ENCODE measurements around the gene KBTBD7.
"Not testable (repeated sequence)": the region's sequence is repeated elsewhere in the genome, so short reads cannot be mapped to it uniquely, and the experiment has no call there.

The KBTBD7 gene

DNA sequence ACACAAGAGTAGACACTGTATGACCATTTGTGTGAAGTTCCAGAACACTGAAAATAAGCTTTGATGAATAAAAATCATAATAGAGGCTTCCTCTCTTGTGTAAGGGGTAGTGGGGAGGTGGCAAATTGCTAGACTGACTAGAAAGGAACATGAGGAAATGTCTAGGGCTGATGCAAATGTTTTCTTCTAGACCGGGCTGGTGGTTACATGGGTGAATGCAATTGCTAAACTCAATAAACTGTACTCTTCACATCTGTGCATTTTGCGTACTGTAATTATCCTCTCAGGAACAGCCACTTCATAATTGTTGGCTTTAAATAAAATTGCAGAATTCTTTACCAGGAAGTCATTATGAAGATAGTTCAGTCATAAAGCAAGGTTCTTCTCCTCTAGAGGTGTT is 5.2 kb upstream of the KBTBD7 start:
- DNase-seq (ENCODE audit: insufficient read length, low spot score): no peak
- no peak for FAIRE-seq

DNA sequence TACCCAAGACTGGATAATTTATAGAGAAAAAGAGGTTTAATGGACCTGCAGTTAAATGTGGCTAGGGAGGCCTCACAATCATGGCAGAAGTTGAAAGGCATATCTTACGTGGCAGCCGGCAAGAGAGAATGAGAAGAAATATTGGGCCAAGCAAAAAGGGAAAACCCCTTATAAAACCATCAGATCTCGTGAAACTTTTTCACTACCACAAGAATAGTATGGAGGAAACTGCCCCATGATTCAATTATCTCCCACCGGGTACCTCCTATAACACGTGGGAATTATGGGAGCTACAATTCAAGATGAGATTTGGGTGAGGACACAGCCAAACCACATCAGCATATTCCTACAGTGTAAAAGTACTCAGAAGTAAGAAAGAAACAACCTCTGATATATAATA is 4.7 kb upstream of the KBTBD7 start:
- FAIRE-seq (no peak), DNase-seq (ENCODE audit: insufficient read length, low spot score) (no peak)

DNA sequence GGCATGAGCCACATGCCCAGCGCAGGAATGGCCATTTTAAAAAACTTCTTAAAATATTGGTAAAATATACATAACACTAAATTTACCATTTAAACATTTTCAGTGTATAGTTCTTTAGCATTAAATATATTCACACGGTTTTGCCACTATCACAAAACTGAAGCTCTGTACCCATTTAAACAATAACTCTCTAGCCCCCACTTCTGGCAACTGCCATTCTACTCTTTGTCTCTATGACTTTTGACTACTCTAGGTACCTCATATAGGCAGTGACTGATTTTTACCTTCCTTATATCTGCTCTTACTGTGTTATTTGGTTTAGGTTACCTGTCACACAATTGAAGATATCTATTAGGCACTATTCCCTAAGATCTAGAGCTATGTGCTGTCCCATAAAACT is 2.3 kb upstream of the KBTBD7 start:
- FAIRE-seq (no peak), DNase-seq (ENCODE audit: insufficient read length, low spot score) (no peak)

DNA sequence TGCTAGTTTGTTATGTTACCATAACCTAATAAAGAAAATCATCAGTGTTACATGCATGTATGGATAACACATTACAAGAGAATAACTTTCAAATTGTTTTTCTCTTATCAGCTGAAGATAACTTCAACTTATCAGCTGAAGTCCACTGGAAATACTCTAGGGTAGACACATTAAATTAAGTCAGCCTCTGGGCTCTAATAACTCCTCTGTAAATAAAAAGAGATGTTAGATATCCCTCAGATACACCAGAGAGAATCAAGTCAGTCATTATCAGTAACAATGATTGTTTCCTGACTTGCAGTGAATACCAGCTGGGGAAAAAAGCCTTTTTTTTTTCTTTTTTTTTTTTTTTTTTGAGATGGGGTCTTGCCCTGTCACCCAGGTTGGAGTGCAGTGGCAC is 1.6 kb upstream of the KBTBD7 start:
- no peak for FAIRE-seq
- no peak for DNase-seq (ENCODE audit: insufficient read length, low spot score)

DNA sequence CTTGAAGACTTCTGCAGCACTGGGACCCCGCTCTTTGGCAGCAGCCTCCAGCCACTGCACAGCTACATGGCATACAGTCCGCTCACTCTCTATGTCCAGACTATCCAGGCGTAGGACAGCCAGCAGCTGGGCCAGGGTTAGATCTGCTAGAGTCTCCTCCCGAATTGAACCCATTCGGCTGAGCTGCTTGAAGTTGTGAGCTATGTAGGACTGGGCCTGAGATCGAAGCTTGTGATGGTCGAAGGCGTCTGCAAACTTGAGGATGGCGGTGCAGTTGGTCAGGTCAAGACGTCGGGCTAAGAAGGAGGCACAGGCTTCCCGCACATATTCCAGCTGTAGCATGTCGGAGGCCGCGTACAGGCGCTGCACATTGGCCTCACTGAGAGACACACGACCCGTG is 900 bp downstream of the KBTBD7 start:
- FAIRE-seq (no peak), DNase-seq (ENCODE audit: insufficient read length, low spot score) (no peak)

GRCh38 chr13:41188584-41188983 is 5.8 kb downstream of the KBTBD7 start:
- FAIRE-seq (no peak), DNase-seq (ENCODE audit: insufficient read length, low spot score) (peak; percentile 5)

DNA sequence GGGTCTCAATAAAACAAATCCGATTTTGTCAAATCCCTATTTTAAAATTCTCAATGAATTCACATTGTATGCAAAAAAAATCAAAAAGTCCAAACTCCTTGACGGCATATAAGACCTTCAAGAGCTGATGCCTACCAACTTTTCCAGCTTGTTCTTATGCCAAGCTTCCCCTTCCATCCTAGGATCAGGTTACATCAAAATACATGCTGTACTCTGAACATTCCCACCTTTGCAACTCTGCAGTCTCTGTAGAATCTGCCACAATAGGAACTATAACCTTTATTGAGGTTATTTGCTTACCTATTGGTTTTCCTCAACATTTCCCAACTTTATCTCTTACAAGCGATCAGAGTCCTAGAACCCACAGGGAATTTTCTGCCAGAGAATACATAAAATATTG is 7.9 kb downstream of the KBTBD7 start:
- FAIRE-seq (no peak), DNase-seq (ENCODE audit: insufficient read length, low spot score) (no peak)

DNA sequence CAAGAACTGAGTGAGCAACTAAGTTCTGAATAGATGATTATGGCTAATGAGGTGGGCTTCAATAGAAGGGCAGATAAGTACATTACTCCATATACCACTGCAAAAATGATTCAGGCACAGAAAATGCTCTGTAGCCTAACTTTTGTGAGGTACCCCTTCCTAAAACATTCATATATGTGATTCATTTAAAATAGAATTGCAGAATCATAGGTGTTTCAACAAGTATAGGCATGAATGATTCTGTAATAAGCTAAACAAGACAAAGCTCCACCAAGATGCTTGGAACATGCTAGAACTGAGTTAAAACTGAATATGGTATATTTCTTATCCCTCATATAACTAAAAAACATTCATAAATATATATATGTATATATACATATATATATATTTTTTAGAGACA is 12.1 kb downstream of the KBTBD7 start:
- FAIRE-seq: no peak
- no peak for DNase-seq (ENCODE audit: insufficient read length, low spot score)

GRCh38 chr13:41179593-41180250 is 14.6 kb downstream of the KBTBD7 start:
- FAIRE-seq: no peak
- DNase-seq (ENCODE audit: insufficient read length, low spot score): no peak

DNA sequence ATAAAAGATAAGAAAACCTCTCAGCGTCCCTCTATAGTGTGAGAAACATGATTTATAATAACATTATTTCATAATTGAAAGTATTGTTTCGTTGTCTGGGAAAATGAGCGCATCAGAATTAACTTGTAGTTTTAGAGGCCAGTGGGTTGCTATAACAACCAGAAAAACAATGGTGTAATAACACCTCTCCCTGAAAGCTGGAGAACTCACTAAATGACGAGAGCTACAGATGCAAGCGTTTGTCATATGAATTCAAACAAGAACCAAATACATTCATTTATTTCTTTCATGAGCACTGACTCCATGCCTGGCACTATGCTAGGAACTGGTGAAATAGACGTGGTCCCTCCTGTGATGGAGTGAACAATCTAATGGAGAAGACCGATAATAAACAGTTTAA is 16.3 kb downstream of the KBTBD7 start:
- DNase-seq (ENCODE audit: insufficient read length, low spot score): no peak
- no peak for FAIRE-seq

GRCh38 chr13:41177616-41178015 is 16.8 kb downstream of the KBTBD7 start:
- no peak for FAIRE-seq

DNA sequence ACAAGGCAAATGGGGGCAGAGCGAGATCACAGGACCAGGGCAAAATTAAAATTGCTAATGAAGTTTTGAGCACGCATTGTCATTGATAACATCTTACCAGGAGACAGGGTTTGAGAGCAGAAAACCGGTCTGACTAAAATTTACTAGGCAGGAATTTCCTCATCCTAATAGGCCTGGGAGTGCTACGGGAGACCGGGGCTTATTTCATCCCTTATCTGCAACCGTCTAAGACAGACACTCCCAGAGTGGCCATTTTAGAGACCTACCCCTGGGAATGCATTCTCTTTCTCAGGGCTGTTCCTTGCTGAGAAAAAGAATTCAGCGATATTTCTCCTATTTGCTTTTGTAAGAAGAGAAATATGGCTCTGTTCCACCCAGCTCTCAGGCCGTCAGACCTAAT is 18.8 kb downstream of the KBTBD7 start:
- not testable (repeated sequence) for DNase-seq (ENCODE audit: insufficient read length, low spot score); FAIRE-seq

More at GRCh38 chr13:41177616-41178015, 16.8 kb downstream of the KBTBD7 start:
- DNase-seq (ENCODE audit: insufficient read length, low spot score): no peak

DNA sequence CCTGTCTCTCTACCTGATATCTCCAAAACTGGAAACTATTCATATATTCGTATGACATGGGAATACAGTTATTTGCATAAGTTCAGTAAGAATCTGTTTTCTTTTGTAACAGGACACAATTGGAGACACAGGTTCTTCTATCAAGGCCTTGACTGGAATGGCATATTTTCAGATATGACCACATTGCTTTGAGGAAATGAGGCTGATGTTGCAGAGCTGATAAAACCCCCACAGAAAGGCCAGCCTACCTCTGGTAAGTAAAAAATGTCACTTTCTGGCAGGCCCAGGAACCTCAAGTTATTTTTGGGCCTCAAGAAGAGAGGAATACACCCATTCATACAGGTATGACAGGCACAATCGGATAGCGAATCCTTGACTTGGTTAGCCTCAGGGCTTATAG is 32.2 kb downstream of the KBTBD7 start:
- no peak for FAIRE-seq
- DNase-seq (ENCODE audit: insufficient read length, low spot score): no peak

DNA sequence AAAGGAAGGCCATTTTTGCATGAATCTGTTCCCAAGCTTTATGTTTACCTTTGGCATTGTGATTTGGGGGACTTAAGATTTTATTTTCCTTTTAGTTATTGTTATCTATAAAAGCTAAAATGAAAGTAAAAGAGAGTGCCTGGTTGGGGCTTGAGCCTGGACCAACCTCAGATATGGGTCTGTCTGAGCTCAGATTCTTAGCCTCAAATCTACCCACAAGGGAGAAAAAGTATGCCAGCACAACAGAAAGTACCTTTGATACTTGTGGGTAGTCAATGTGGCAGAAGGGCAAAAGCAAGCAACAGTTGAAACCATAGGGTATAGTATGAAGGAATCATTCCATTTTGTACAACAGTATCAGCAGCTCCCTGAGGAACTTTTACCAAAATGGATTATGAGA is 35.2 kb downstream of the KBTBD7 start:
- FAIRE-seq: no peak
- DNase-seq (ENCODE audit: insufficient read length, low spot score): no peak

- FAIRE-seq (no peak), DNase-seq (ENCODE audit: insufficient read length, low spot score) (no peak)
Observed at GRCh38 chr13:41157048-41157717, 37.2 kb downstream of the KBTBD7 start.

- FAIRE-seq: no peak
- DNase-seq (ENCODE audit: insufficient read length, low spot score): no peak
Observed at GRCh38 chr13:41156620-41157019, 37.7 kb downstream of the KBTBD7 start.

DNA sequence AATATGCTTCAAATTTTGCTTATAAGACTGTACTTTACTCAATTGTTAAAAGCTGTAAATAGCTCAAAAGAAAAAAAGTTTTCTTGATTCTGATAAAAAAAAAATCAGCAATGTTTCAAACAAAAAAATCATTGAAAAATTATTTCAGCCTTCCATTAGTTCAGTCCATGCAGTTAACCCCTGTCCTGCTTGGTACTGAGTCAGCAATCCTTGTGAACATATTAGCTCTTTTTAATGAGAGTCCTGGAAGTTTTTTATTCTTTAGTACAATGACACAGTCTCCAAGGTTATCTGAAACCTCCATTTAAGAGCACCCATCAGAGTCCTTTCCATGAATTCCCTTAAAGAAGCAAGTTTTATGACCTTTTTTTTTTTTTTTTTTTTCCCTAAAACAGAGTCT is 40.3 kb downstream of the KBTBD7 start:
- no peak for FAIRE-seq

DNA sequence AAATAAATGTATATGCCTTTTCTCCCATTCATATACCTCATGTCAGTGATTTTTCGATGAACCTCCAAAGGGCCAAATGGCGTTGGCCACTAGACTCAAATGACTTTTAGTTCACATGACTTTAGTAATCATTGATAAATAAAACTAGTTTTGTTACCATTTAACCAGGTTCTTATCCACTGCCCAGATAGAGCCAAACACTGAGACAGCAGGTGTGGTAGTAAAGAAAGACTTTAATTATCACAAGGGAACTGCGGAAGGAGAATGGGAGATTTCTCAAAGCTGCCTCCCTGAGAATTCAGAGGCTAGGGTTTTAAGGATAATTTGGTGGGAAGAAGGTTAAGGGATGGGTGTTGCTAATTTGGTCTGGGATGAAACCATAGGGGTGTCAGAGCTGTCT is 42.4 kb downstream of the KBTBD7 start:
- no peak for DNase-seq (ENCODE audit: insufficient read length, low spot score)
- no peak for FAIRE-seq

More for the DNA sequence above, 40.3 kb downstream of the KBTBD7 start:
- DNase-seq (ENCODE audit: insufficient read length, low spot score): no peak

GRCh38 chr13:41150058-41150457 is 44.3 kb downstream of the KBTBD7 start:
- DNase-seq (ENCODE audit: insufficient read length, low spot score) (no peak), FAIRE-seq (no peak)

GRCh38 chr13:41148419-41149283 is 45.7 kb downstream of the KBTBD7 start:
- FAIRE-seq: no peak
- DNase-seq (ENCODE audit: insufficient read length, low spot score): no peak

DNA sequence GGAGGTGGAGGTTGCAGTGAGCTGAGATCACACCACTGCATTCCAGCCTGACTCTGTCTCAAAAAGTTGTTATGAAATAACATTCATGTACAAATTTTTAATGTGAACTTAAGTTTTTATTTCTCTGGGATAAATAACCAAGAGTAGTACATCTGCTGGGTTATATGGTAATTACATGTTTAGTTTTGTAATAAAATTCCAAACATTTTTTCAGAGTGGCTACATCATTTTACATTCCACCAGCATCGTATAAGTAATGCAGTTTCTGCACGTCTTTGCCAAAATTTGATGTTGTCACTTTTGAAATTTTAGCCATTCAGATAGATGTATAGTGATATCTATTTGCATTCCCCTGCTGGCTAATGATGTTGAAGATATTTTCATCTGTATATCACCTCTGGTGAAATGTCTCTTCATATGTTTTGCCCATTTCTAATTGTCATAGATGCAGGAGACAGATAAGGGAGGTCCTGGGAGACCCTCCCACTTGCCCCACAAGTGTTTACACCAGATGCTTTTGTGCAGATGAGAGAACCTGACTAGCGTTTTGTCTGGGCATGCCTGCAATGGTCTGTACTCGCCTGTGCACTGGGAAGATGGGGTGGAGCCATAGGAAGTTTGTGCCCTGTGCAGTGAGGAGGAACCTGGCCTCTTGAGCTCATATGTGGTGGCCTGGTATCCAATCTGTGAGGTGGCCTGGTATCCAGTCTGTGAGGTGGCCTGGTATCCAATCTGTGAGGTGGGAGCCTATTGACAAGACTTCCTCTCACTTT is 49.0 kb downstream of the KBTBD7 start:
- FAIRE-seq: no peak
- DNase-seq (ENCODE audit: insufficient read length, low spot score): no peak
